Osteoblast (primary cell): Measurements from ENCODE around the gene TGFBI. TPM values are rescaled to one million over a fixed set of nuclear protein-coding genes. Genes with fewer than 3 reads are reported as not detected.

Experiments
- DNase-seq: peaks from one replicate; pipeline ENCODE4 v3.0.0; 2011; ENCODE audit warnings: low spot score, mixed read lengths; ENCODE audit not compliant: insufficient read length; ENCODE audit errors: missing footprints
- H2AFZ ChIP-seq: 2 replicates; pipeline ENCODE4 v1.6.0; 2011; ENCODE audit warnings: mild to moderate bottlenecking, low read length
- H3K27ac ChIP-seq: 2 replicates; pipeline ENCODE4 v1.5.1; 2011; ENCODE audit warnings: mild to moderate bottlenecking, low read depth, low read length, moderate library complexity
- H3K27me3 ChIP-seq: 2 replicates; pipeline ENCODE4 v1.6.0; 2012; ENCODE audit warnings: mild to moderate bottlenecking, control low read depth, inconsistent platforms, low read length, moderate library complexity; ENCODE audit not compliant: insufficient read depth
- H3K36me3 ChIP-seq: 2 replicates; pipeline ENCODE4 v1.5.1; 2011; ENCODE audit warnings: mild to moderate bottlenecking, low read length, control low read depth, moderate library complexity; ENCODE audit not compliant: insufficient read depth
- H3K4me1 ChIP-seq: 2 replicates; pipeline ENCODE4 v1.5.1; 2011; ENCODE audit warnings: mild to moderate bottlenecking, low read length, control low read depth, moderate library complexity; ENCODE audit not compliant: insufficient read depth
- H3K4me2 ChIP-seq: 2 replicates; pipeline ENCODE4 v1.6.0; 2011; ENCODE audit warnings: mild to moderate bottlenecking, low read length; ENCODE audit not compliant: insufficient read depth
- H3K4me3 ChIP-seq: fragments of 200-600 bp; sonication (generic); 3 replicates; pipeline ENCODE4 v1.5.1; 2012; ENCODE audit warnings: mild to moderate bottlenecking, low read length, inconsistent platforms; ENCODE audit not compliant: insufficient read depth
- H3K79me2 ChIP-seq: 2 replicates; pipeline ENCODE4 v1.6.0; 2012; ENCODE audit warnings: mild to moderate bottlenecking, low read length, control low read depth, inconsistent platforms; ENCODE audit not compliant: insufficient read depth
- H3K9me3 ChIP-seq: 2 replicates; pipeline ENCODE4 v1.5.1; 2011; ENCODE audit warnings: low read depth, low read length, control low read depth
- H4K20me1 ChIP-seq: 2 replicates; pipeline ENCODE4 v1.6.0; 2012; ENCODE audit warnings: mild to moderate bottlenecking, low read length, control low read depth; ENCODE audit not compliant: insufficient read depth
- CTCF ChIP-seq: IDR thresholded peaks from 2 replicates; pipeline ENCODE4 v1.5.1; 2011; ENCODE audit warnings: mild to moderate bottlenecking, low read depth, low read length, moderate library complexity; ENCODE audit errors: extremely low read depth
- total RNA-seq: library from RNA; depleted of rRNA; stranded (reverse); fragments of >200 nt; gene quantifications from 2 replicates; pipeline ENCODE4 v1.2.3, GENCODE V29; 2012

The TGFBI gene
- total RNA-seq, 1 donor, result 1,700 TPM

GRCh38 chr5:136066661-136067271, 38.0 kb downstream of the TGFBI start:
- H3K4me3 ChIP-seq, result no peak overlapping the region
- peak overlapping the region; percentile 21 for H3K27ac ChIP-seq
- no peaks in the 10 kb centered on the region for H3K79me2 ChIP-seq
- H4K20me1 ChIP-seq, result peaks cover 3% of the 10 kb centered on the region
- H3K36me3 ChIP-seq, result peaks cover 63% of the 10 kb centered on the region
- H3K27me3 ChIP-seq, result no peaks in the 10 kb centered on the region
- no peaks in the 10 kb centered on the region for H3K9me3 ChIP-seq
- no peak overlapping the region for H2AFZ ChIP-seq
- TF ChIP-seq CTCF, result peak; percentile 24
- DNase-seq, result peak; percentile 58
- no peak overlapping the region for H3K4me2 ChIP-seq
- peaks cover 4% of the 10 kb centered on the region for H3K4me1 ChIP-seq

GRCh38 chr5:136067422-136067821, 38.6 kb downstream of the TGFBI start:
- Histone ChIP-seq H3K79me2 (no peaks in the 10 kb centered on the region), H3K27ac (no peak overlapping the region), H3K9me3 (no peaks in the 10 kb centered on the region), H3K27me3 (no peaks in the 10 kb centered on the region), H3K4me1 (peaks cover 4% of the 10 kb centered on the region), H3K36me3 (peaks cover 56% of the 10 kb centered on the region), H3K4me2 (no peak overlapping the region), H3K4me3 (no peak overlapping the region), H4K20me1 (peaks cover 3% of the 10 kb centered on the region), H2AFZ (no peak overlapping the region)
- TF ChIP-seq CTCF, result no peak
- DNase-seq, result peak; percentile 11

- Histone ChIP-seq H3K9me3 (no peaks in the 10 kb centered on the region), H4K20me1 (peaks cover 3% of the 10 kb centered on the region), H3K4me1 (peaks cover 4% of the 10 kb centered on the region), H2AFZ (no peak overlapping the region), H3K4me2 (no peak overlapping the region), H3K36me3 (peaks cover 25% of the 10 kb centered on the region), H3K27me3 (no peaks in the 10 kb centered on the region), H3K79me2 (no peaks in the 10 kb centered on the region), H3K27ac (no peak overlapping the region), H3K4me3 (no peak overlapping the region)
- DNase-seq, result no peak
- TF ChIP-seq CTCF, result no peak
Measured at GRCh38 chr5:136070486-136071285, 41.9 kb downstream of the TGFBI start.
